ENCODE measurements around the gene LHX2.

LHX2 gene

DNA sequence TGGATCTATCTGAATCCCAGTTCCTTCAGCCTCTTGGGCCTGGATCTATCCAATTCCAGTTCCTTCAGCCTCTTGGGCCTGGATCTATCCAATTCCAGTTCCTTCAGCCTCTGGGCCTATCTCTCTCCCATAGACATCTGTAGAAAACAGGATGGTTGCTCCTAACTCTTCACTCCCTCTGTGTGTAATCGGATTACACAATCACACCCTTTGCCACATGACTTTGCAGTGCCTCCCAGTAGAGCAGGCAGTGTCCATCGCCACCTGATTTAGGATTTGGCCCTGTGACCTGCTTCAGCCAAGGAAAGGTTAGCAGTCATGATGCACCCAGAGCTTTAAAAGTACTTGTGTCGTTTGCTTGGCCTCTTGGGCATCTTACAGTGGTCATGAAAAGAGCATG, 56.7 kb downstream of the LHX2 start:
- no peak for DNase-seq

GRCh38 chr9:124074746-124075145, 63.2 kb downstream of the LHX2 start:
- no peak for DNase-seq

DNA sequence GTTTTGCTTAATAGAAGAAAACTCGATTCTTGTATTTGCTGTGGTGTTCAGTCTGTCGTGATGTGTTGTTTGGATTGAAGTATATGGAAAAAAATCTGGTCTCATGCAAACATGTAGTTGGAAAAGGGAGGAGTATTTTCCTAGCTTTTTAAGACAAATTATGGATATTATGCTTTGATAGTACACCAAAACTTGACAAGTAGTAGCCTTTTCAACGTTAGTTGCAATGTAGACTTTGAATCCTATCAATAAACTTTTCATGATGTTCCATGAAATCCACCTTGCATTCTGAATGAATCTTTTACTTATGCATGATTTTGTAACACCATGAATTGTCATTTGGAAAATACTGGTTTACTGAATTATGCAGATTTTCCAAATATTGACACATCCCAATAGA, 64.2 kb downstream of the LHX2 start:
- DNase-seq, result no peak

DNA sequence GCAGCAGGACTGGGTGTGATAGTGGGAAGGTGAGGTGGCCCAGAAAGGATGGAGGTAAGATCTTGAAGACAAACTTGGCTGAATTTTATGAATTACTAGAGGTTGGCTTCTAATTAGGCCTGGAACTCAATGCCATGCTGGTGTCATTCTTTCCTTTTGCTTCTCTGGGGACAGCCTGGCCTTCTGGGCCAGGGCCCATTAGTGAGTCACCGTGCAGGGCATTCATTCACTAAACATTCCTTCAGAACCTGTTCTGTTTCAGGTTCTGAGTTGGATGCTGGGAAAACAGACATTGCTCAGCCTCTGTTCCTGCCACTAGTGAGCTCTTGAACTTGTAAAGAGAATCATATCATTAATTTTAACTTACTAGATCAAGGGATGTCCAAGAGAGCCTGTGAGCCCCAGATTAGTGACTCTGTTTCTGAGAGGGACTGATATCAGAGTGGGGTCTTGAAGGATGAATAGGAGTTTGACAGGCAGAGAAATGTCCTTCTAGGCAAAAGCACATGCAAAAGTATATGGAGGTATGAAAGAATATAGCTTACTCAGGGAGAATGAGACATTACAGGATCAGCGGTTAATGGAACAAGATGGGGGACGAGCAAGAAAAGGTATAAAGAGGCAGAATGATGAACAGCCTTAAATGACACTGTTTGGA, 66.5 kb downstream of the LHX2 start:
- no peak for DNase-seq

- DNase-seq, result no peak
These were observed 67.1 kb downstream of the LHX2 start for GRCh38 chr9:124078641-124079040.

GRCh38 chr9:124079176-124079925, 67.8 kb downstream of the LHX2 start:
- no peak for DNase-seq

GRCh38 chr9:124082622-124083021, 71.1 kb downstream of the LHX2 start:
- no peak for DNase-seq
